Natural killer cell (primary cell): ENCODE measurements around the gene ARHGAP12. TPM values are rescaled to one million over a fixed set of nuclear protein-coding genes. Genes with fewer than 3 reads are reported as not detected.

Experiments used
- ATAC-seq, 3 donors: fragments of 150-1000 bp in 2 of 3; fragments of 200-7000 bp in 1 of 3; cut with Tn5 transposase; 1 replicate in 1 of 3; 2 replicates in 2 of 3; pipeline ENCODE4 v1.10.0; 2021; ENCODE audit warnings: mild to moderate bottlenecking in 2 of 3, moderate library complexity in 2 of 3
- DNase-seq, 2 donors: peaks; one replicate each; pipeline versions ENCODE4 v3.0.0 to v3.0.0-alpha.2; 2013 to 2021; ENCODE audit warnings: mixed read lengths in 1 of 2
- H3K27ac ChIP-seq: one replicate; pipeline ENCODE4 v1.5.1; 2013; ENCODE audit warnings: mild to moderate bottlenecking, low read length
- H3K27me3 ChIP-seq: one replicate; pipeline ENCODE4 v1.6.1; 2013; ENCODE audit warnings: low read length; ENCODE audit not compliant: control insufficient read depth, insufficient read depth
- H3K36me3 ChIP-seq: one replicate; pipeline ENCODE4 v1.6.1; 2013; ENCODE audit warnings: low read length; ENCODE audit not compliant: control insufficient read depth, insufficient read depth
- H3K4me1 ChIP-seq: one replicate; pipeline ENCODE4 v1.6.1; 2013; ENCODE audit warnings: low read length; ENCODE audit not compliant: control insufficient read depth, insufficient read depth
- H3K4me3 ChIP-seq: one replicate; pipeline ENCODE4 v1.5.1; 2013; ENCODE audit warnings: low read length
- H3K9me3 ChIP-seq: one replicate; pipeline ENCODE4 v1.6.1; 2013; ENCODE audit warnings: low read length; ENCODE audit not compliant: control insufficient read depth, insufficient read depth
- H3K27ac Mint-ChIP-seq, 2 donors: one replicate each; pipeline ENCODE4 v1.8.0; 2022; ENCODE audit warnings: mild to moderate bottlenecking in 2 of 2, mixed read lengths in 2 of 2, moderate library complexity in 1 of 2
- H3K27me3 Mint-ChIP-seq, 2 donors: one replicate each; pipeline ENCODE4 v1.8.0; 2022; ENCODE audit warnings: low read depth in 2 of 2, mixed read lengths in 2 of 2
- H3K36me3 Mint-ChIP-seq: one replicate; pipeline ENCODE4 v1.8.0; 2022; ENCODE audit warnings: mixed read lengths
- H3K4me1 Mint-ChIP-seq, 2 donors: one replicate each; pipeline ENCODE4 v1.8.0; 2022; ENCODE audit warnings: mixed read lengths in 2 of 2
- H3K4me3 Mint-ChIP-seq: one replicate; pipeline ENCODE4 v1.8.0; 2022; ENCODE audit warnings: mild to moderate bottlenecking, moderate library complexity, mixed read lengths
- H3K9me3 Mint-ChIP-seq, 2 donors: one replicate each; pipeline ENCODE4 v1.8.0; 2022; ENCODE audit warnings: mixed read lengths in 2 of 2
- CTCF ChIP-seq: fragments of 200-600 bp; IDR thresholded peaks from one replicate; pipeline ENCODE4 v1.8.0; 2022; ENCODE audit warnings: antibody characterized with exemption
- WGBS: methylation state at CpG from one replicate; pipeline ENCODE4 v1.1.7; 2013; ENCODE audit warnings: missing lambda C conversion rate; ENCODE audit not compliant: insufficient coverage; 5-methylcytosine and 5-hydroxymethylcytosine counted together
- intact Hi-C: fragments of 100-400 bp; cut with micrococcal nuclease; formaldehyde crosslinking; loops from one replicate; pipeline ENCODE4 v1.14.2; 2022
- total RNA-seq, 4 donors: library from RNA; stranded (reverse); fragments of 120-200 nt in 1 of 4; gene quantifications; one replicate each; pipeline versions ENCODE4 v1.2.3 to v1.2.4, GENCODE V29; 2013 to 2022

ARHGAP12 gene
- total RNA-seq, 3 donors from 2014 or later (not counting 1 experiment from before 2014, with no cell fraction given): 35.1 to 40.2 (median 40.2) TPM

GRCh38 chr10:31924833-31925232 is 3.8 kb downstream of the ARHGAP12 start:
- H3K36me3 Mint-ChIP-seq: no peaks in the 10 kb centered on the region
- DNase-seq: no peak
- TF ChIP-seq CTCF: no peak
- no peaks in the 10 kb centered on the region for H3K27me3 Mint-ChIP-seq
- H3K4me1 Mint-ChIP-seq: peaks cover 69 to 72% of the 10 kb centered on the region in 2 donors
- H3K27ac Mint-ChIP-seq: peak overlapping the region; percentile 16 to 43
- Histone ChIP-seq H3K4me3 (no peak overlapping the region), H3K36me3 (no peaks in the 10 kb centered on the region), H3K4me1 (peaks cover 32% of the 10 kb centered on the region), H3K27me3 (no peaks in the 10 kb centered on the region), H3K9me3 (no peaks in the 10 kb centered on the region), H3K27ac (no peak overlapping the region)
- intact Hi-C loops: loop anchor here (5.0 kb wide), 1 partner anchor 63 kb away; no protein-coding TSS in a partner anchor
- no peaks in the 10 kb centered on the region for H3K9me3 Mint-ChIP-seq
- 76% methylated on average over 2 of the region's 3 CpGs for WGBS
- H3K4me3 Mint-ChIP-seq: no peak overlapping the region
- ATAC-seq: no peak

GRCh38 chr10:31923389-31923788 is 5.2 kb downstream of the ARHGAP12 start:
- Mint-ChIP-seq H3K4me3 (no peak overlapping the region), H3K9me3 (no peaks in the 10 kb centered on the region), H3K27ac (no peak overlapping the region), H3K36me3 (no peaks in the 10 kb centered on the region), H3K4me1 (peaks cover 68 to 69% of the 10 kb centered on the region in 2 donors), H3K27me3 (no peaks in the 10 kb centered on the region)
- Histone ChIP-seq H3K4me1 (peaks cover 26% of the 10 kb centered on the region), H3K36me3 (no peaks in the 10 kb centered on the region), H3K9me3 (no peaks in the 10 kb centered on the region), H3K27me3 (no peaks in the 10 kb centered on the region), H3K27ac (no peak overlapping the region), H3K4me3 (no peak overlapping the region)
- 100% methylated on average over 2 of the region's 3 CpGs for WGBS
- TF ChIP-seq CTCF: no peak
- intact Hi-C loops: no loop called here
- ATAC-seq: no peak
- no peak for DNase-seq

GRCh38 chr10:31921031-31921430 is 7.6 kb downstream of the ARHGAP12 start:
- peaks cover 62% of the 10 kb centered on the region in 2 donors for H3K4me1 Mint-ChIP-seq
- no peaks in the 10 kb centered on the region for H3K27me3 ChIP-seq
- H3K9me3 Mint-ChIP-seq: no peaks in the 10 kb centered on the region
- no peaks in the 10 kb centered on the region for H3K27me3 Mint-ChIP-seq
- no peaks in the 10 kb centered on the region for H3K36me3 ChIP-seq
- 59% methylated on average over 4 of the region's 4 CpGs for WGBS
- no peak overlapping the region for H3K4me3 Mint-ChIP-seq
- ATAC-seq (no peak), DNase-seq (peak in 1 of 2 donors; percentile 12)
- no peak overlapping the region for H3K27ac ChIP-seq
- H3K4me1 ChIP-seq: peaks cover 18% of the 10 kb centered on the region
- intact Hi-C loops: no loop called here
- H3K36me3 Mint-ChIP-seq: no peaks in the 10 kb centered on the region
- H3K9me3 ChIP-seq: no peaks in the 10 kb centered on the region
- no peak for TF ChIP-seq CTCF
- H3K4me3 ChIP-seq: no peak overlapping the region
- H3K27ac Mint-ChIP-seq: no peak overlapping the region

- no peak for TF ChIP-seq CTCF
- H3K4me3 ChIP-seq: no peak overlapping the region
- intact Hi-C loops: no loop called here
These were observed 8.1 kb downstream of the ARHGAP12 start for GRCh38 chr10:31920538-31920937.

More at GRCh38 chr10:31920538-31920937, 8.1 kb downstream of the ARHGAP12 start:
- no peak for ATAC-seq
- H3K27me3 ChIP-seq: no peaks in the 10 kb centered on the region
- Mint-ChIP-seq H3K4me3 (no peak overlapping the region), H3K27me3 (no peaks in the 10 kb centered on the region), H3K4me1 (peaks cover 59 to 60% of the 10 kb centered on the region in 2 donors), H3K36me3 (no peaks in the 10 kb centered on the region), H3K27ac (no peak overlapping the region), H3K9me3 (no peaks in the 10 kb centered on the region)
- peaks cover 18% of the 10 kb centered on the region for H3K4me1 ChIP-seq
- H3K9me3 ChIP-seq: no peaks in the 10 kb centered on the region
- no peak for DNase-seq
- no peaks in the 10 kb centered on the region for H3K36me3 ChIP-seq
- no peak overlapping the region for H3K27ac ChIP-seq
- 60% methylated on average over 1 of the region's 2 CpGs for WGBS
